Panc1 (cell line): ENCODE measurements around the gene OR4D1. TPM values are rescaled to one million over a fixed set of nuclear protein-coding genes. Genes with fewer than 3 reads are reported as not detected.

Experiments
- ATAC-seq: fragments of 200-7000 bp; cut with Tn5 transposase; 2 replicates; pipeline ENCODE4 v1.9.1; 2020; ENCODE audit warnings: mild to moderate bottlenecking, moderate library complexity
- BruUV-seq: library from RNA; stranded (reverse); fragments of 400-500 nt; replicated peaks from 2 replicates; lab custom pipeline; 2021; lab: Mats Ljungman, UMichigan
- CTCF ChIA-PET: fragments of 300-600 bp; sonication (Branson Sonifier 250); formaldehyde crosslinking; loops from one replicate; lab custom pipeline; 2022; ENCODE audit warnings: antibody characterized with exemption; lab: Charles Lee
- POLR2A ChIA-PET: fragments of 300-600 bp; sonication (Branson Sonifier 250); formaldehyde crosslinking; loops from one replicate; lab custom pipeline; 2022; ENCODE audit warnings: antibody characterized with exemption; lab: Charles Lee
- DNase-seq: peaks from one replicate; pipeline ENCODE4 v3.0.0-alpha.2; 2010; ENCODE audit warnings: low read depth, low spot score
- H3K27ac ChIP-seq: 2 replicates; pipeline ENCODE4 v1.5.1; 2011; ENCODE audit warnings: mild to moderate bottlenecking, low read length, inconsistent platforms
- H3K27me3 ChIP-seq: fragments of 200-500 bp; sonication (Bioruptor generic); 2 replicates; pipeline ENCODE4 v1.6.0; 2014; ENCODE audit warnings: low read length, inconsistent platforms; ENCODE audit not compliant: control insufficient read depth, insufficient read depth
- H3K36me3 ChIP-seq: fragments of 200-500 bp; sonication (Bioruptor generic); 2 replicates; pipeline ENCODE4 v1.5.1; 2014; ENCODE audit warnings: inconsistent platforms, mild to moderate bottlenecking, low read length, moderate library complexity; ENCODE audit not compliant: control insufficient read depth, insufficient read depth
- H3K4me1 ChIP-seq: 2 replicates; pipeline ENCODE4 v1.5.1; 2011; ENCODE audit warnings: inconsistent platforms, mild to moderate bottlenecking, low read length, moderate library complexity; ENCODE audit not compliant: control insufficient read depth, insufficient read depth
- H3K4me3 ChIP-seq, 2 experiments: 2 replicates each; pipeline ENCODE4 v1.5.1; 2011 to 2012; ENCODE audit warnings: low read depth in 2 of 2, low read length in 2 of 2, mild to moderate bottlenecking in 2 of 2, inconsistent platforms in 1 of 2, moderate library complexity in 1 of 2
- H3K9me3 ChIP-seq: fragments of 200-500 bp; sonication (Bioruptor generic); 2 replicates; pipeline ENCODE4 v1.5.1; 2014; ENCODE audit warnings: low read depth, mild to moderate bottlenecking, inconsistent platforms, low read length, moderate library complexity; ENCODE audit not compliant: control insufficient read depth, insufficient read depth
- POLR2AphosphoS5 ChIP-seq: IDR thresholded peaks from 2 replicates; pipeline ENCODE4 v1.6.1; 2012; ENCODE audit warnings: mild to moderate bottlenecking, low read depth, low read length, moderate library complexity
- SIN3A ChIP-seq: IDR thresholded peaks from 2 replicates; pipeline ENCODE4 v1.6.1; 2012; ENCODE audit warnings: low read depth, mild to moderate bottlenecking, low read length, moderate library complexity, borderline replicate concordance; ENCODE audit not compliant: insufficient read depth
- TCF7L2 ChIP-seq: IDR thresholded peaks from 2 replicates; pipeline ENCODE4 v1.6.1; 2011; ENCODE audit warnings: mild to moderate bottlenecking, low read depth, low read length, inconsistent platforms
- in situ Hi-C: cut with HindIII; loops from 2 replicates; pipeline ENCODE4 v1.10.0; 2016; ENCODE audit warnings: low sequenced_read_pairs, low pct_unique_long_range_greater_than_20kb
- intact Hi-C: fragments of 100-400 bp; cut with micrococcal nuclease; formaldehyde crosslinking; loops from one replicate; pipeline ENCODE4 v1.10.0; 2022; ENCODE audit not compliant: unreplicated experiment
- total RNA-seq: library from RNA; stranded (reverse); gene quantifications from one replicate; pipeline ENCODE4 v1.2.1, GENCODE V29; 2021; ENCODE audit not compliant: unreplicated experiment
- TF ChIP-seq, protein P1 (sequence below), 2 experiments: IDR thresholded peaks; 2 replicates each; pipeline ENCODE4 v1.6.1; 2011 to 2012; ENCODE audit warnings: low read depth in 2 of 2, control low read depth in 1 of 2, low read length in 1 of 2, mild to moderate bottlenecking in 1 of 2, moderate library complexity in 1 of 2; ENCODE audit not compliant: insufficient read depth in 1 of 2
- TF ChIP-seq, protein P2 (sequence below): fragments of 450-650 bp; IDR thresholded peaks from 2 replicates; pipeline ENCODE4 v1.5.1; 2017; ENCODE audit warnings: mild to moderate bottlenecking

OR4D1 gene
- total RNA-seq, 1 experiment from 2014 or later = 0.05 TPM

DNA sequence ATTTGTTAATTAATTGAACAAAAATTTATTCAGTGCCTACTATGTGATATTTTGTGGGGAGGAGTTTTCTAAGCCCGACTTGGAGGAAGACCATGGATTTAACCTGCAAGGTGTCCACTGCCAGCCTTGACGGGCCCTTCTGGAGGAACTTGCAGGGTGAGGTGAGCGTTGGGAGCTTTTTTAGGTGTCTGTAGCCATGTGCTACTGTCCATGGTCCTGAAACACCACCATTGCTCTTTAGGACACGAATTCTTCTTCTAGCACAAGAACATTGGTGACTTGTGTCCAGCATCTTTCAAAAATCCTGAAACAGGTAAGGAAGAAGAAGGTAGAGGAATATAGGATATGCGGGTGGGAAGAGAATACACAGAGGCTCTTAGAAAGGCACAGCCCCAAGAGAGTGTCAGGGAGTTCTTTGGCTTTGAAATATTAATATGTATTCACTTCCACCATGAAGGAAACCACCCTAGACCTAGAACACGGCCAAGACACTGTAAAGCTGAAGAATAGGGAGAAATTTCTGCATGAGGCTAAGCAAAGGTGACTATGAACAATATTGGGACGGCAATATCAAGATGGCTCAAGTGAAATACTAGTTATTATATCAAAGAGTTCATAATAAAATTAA is 27.9 kb upstream of the OR4D1 start:
- DNase-seq (no peak), ATAC-seq (peak; percentile 56)
- CTCF ChIA-PET = no interaction called here
- BruUV-seq = no TSS peak
- peaks cover 10% of the 10 kb centered on the region for H3K27me3 ChIP-seq
- TF ChIP-seq, protein P1, sequence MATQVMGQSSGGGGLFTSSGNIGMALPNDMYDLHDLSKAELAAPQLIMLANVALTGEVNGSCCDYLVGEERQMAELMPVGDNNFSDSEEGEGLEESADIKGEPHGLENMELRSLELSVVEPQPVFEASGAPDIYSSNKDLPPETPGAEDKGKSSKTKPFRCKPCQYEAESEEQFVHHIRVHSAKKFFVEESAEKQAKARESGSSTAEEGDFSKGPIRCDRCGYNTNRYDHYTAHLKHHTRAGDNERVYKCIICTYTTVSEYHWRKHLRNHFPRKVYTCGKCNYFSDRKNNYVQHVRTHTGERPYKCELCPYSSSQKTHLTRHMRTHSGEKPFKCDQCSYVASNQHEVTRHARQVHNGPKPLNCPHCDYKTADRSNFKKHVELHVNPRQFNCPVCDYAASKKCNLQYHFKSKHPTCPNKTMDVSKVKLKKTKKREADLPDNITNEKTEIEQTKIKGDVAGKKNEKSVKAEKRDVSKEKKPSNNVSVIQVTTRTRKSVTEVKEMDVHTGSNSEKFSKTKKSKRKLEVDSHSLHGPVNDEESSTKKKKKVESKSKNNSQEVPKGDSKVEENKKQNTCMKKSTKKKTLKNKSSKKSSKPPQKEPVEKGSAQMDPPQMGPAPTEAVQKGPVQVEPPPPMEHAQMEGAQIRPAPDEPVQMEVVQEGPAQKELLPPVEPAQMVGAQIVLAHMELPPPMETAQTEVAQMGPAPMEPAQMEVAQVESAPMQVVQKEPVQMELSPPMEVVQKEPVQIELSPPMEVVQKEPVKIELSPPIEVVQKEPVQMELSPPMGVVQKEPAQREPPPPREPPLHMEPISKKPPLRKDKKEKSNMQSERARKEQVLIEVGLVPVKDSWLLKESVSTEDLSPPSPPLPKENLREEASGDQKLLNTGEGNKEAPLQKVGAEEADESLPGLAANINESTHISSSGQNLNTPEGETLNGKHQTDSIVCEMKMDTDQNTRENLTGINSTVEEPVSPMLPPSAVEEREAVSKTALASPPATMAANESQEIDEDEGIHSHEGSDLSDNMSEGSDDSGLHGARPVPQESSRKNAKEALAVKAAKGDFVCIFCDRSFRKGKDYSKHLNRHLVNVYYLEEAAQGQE (IDR thresholded peaks at IDR 0.05; ENCODE audit: insufficient read depth in 1 of 2, low read depth in 2 of 2, low read length in 1 of 2) = peak; percentile 98 to 99
- TF ChIP-seq SIN3A = no peak
- no peaks in the 10 kb centered on the region for H3K4me1 ChIP-seq
- H3K9me3 ChIP-seq = no peaks in the 10 kb centered on the region
- in situ Hi-C loops = no loop called here
- no peak overlapping the region for H3K27ac ChIP-seq
- intact Hi-C loops = loop anchor here (1.0 kb wide), 1 partner anchor 52 kb away; no protein-coding TSS in a partner anchor
- POLR2A ChIA-PET = no interaction called here
- H3K36me3 ChIP-seq = no peaks in the 10 kb centered on the region
- H3K4me3 ChIP-seq = no peak overlapping the region

GRCh38 chr17:58121925-58122324 is 26.3 kb upstream of the OR4D1 start:
- no TSS peak for BruUV-seq
- Histone ChIP-seq H3K9me3 (no peaks in the 10 kb centered on the region), H3K4me3 (no peak overlapping the region), H3K4me1 (no peaks in the 10 kb centered on the region), H3K27me3 (peaks cover 18% of the 10 kb centered on the region), H3K36me3 (no peaks in the 10 kb centered on the region), H3K27ac (no peak overlapping the region)
- in situ Hi-C loops = no loop called here
- no peak for TF ChIP-seq TCF7L2
- TF ChIP-seq SIN3A = no peak
- TF ChIP-seq, protein P1 (IDR thresholded peaks at IDR 0.05; ENCODE audit: insufficient read depth in 1 of 2, low read depth in 2 of 2, low read length in 1 of 2) = peak in 1 of 2 experiments; percentile 67; a peak in 1 of 4 replicates
- no peak for TF ChIP-seq POLR2AphosphoS5
- TF ChIP-seq, protein P2, sequence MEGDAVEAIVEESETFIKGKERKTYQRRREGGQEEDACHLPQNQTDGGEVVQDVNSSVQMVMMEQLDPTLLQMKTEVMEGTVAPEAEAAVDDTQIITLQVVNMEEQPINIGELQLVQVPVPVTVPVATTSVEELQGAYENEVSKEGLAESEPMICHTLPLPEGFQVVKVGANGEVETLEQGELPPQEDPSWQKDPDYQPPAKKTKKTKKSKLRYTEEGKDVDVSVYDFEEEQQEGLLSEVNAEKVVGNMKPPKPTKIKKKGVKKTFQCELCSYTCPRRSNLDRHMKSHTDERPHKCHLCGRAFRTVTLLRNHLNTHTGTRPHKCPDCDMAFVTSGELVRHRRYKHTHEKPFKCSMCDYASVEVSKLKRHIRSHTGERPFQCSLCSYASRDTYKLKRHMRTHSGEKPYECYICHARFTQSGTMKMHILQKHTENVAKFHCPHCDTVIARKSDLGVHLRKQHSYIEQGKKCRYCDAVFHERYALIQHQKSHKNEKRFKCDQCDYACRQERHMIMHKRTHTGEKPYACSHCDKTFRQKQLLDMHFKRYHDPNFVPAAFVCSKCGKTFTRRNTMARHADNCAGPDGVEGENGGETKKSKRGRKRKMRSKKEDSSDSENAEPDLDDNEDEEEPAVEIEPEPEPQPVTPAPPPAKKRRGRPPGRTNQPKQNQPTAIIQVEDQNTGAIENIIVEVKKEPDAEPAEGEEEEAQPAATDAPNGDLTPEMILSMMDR = peak; percentile 71
- intact Hi-C loops = no loop called here
- ATAC-seq = peak; percentile 85
- no peak for DNase-seq
- POLR2A ChIA-PET = no interaction called here
- CTCF ChIA-PET = interaction anchor here (0.7 to 1.2 kb wide), 5 partner anchors 49 to 639 kb away, joined by 3 to 5 read pairs (median 4); no protein-coding TSS in a partner anchor
